Pulmonary artery endothelial cell (primary cell): ENCODE measurements around the gene CHCHD6. TPM values are rescaled to one million over a fixed set of nuclear protein-coding genes. Genes with fewer than 3 reads are reported as not detected.

ENCODE experiments used
- DNase-seq: peaks from one replicate; pipeline ENCODE4 v3.0.0-alpha.2; 2011; ENCODE audit warnings: low read depth, low spot score
- total RNA-seq: library from RNA; depleted of rRNA; stranded (reverse); fragments of >200 nt; gene quantifications from 2 replicates; pipeline ENCODE4 v1.2.3, GENCODE V29; 2014

Gene CHCHD6
- 9.3 and 13.5 TPM in 2 replicates for total RNA-seq

- DNase-seq, result peak; percentile 81
Measured at GRCh38 chr3:126703512-126704493, at the start of gene CHCHD6. TSS of gene CHCHD6 (plus strand) at chr3:126704240. CDS start at chr3:126704313, 73 bp downstream.

- peak; percentile 7 for DNase-seq
Measured at GRCh38 chr3:126654571-126655383, 49.3 kb upstream of the CHCHD6 start, which contains the start of gene TXNRD3. TSS of gene TXNRD3 (minus strand) at chr3:126655124.

- DNase-seq, result no peak
Measured at GRCh38 chr3:126655887-126656286, 48.2 kb upstream of the CHCHD6 start.

- no peak for DNase-seq
Measured at GRCh38 chr3:126656371-126657134, 47.5 kb upstream of the CHCHD6 start.

- DNase-seq, result no peak
Measured at GRCh38 chr3:126657901-126658300, 46.1 kb upstream of the CHCHD6 start.

- DNase-seq, result no peak
Measured at GRCh38 chr3:126658584-126658983, 45.5 kb upstream of the CHCHD6 start.

- no peak for DNase-seq
Measured at GRCh38 chr3:126659915-126660886, 43.8 kb upstream of the CHCHD6 start.

- DNase-seq, result no peak
Measured at GRCh38 chr3:126661532-126662364, 42.3 kb upstream of the CHCHD6 start.

GRCh38 chr3:126663257-126663656, 40.8 kb upstream of the CHCHD6 start:
- DNase-seq, result no peak

- DNase-seq, result no peak
Measured at GRCh38 chr3:126663750-126664149, 40.3 kb upstream of the CHCHD6 start.

GRCh38 chr3:126664591-126665214, 39.3 kb upstream of the CHCHD6 start:
- no peak for DNase-seq

GRCh38 chr3:126665221-126665936, 38.7 kb upstream of the CHCHD6 start:
- no peak for DNase-seq

GRCh38 chr3:126665959-126666657, 37.9 kb upstream of the CHCHD6 start:
- DNase-seq, result no peak

GRCh38 chr3:126666658-126667528, 37.1 kb upstream of the CHCHD6 start:
- DNase-seq, result no peak

- DNase-seq, result no peak
Measured at GRCh38 chr3:126667631-126668449, 36.2 kb upstream of the CHCHD6 start.
